HG03280 (cell line): Measurements from ENCODE around the gene NBPF1.
"Not testable (repeated sequence)": the region's sequence is repeated elsewhere in the genome, so short reads cannot be mapped to it uniquely, and the experiment has no call there.

Experiments used
- ATAC-seq: cut with Tn5 transposase; IDR thresholded peaks from one replicate; pipeline ENCODE4 v1.9.1; 2021; ENCODE audit warnings: mild to moderate bottlenecking, moderate library complexity; ENCODE audit not compliant: unreplicated experiment

Gene NBPF1

GRCh38 chr1:16623812-16624719, 10.7 kb upstream of the NBPF1 start:
- ATAC-seq: not testable (repeated sequence)

GRCh38 chr1:16623337-16623736, 10.0 kb upstream of the NBPF1 start:
- ATAC-seq: not testable (repeated sequence)

GRCh38 chr1:16621681-16622315, 8.4 kb upstream of the NBPF1 start:
- not testable (repeated sequence) for ATAC-seq

- ATAC-seq: no peak
These were observed 7.9 kb upstream of the NBPF1 start for GRCh38 chr1:16621300-16621658.

- ATAC-seq: not testable (repeated sequence)
These were observed 6.6 kb upstream of the NBPF1 start for GRCh38 chr1:16619803-16620501.

- no peak for ATAC-seq
These were observed 5.4 kb upstream of the NBPF1 start for GRCh38 chr1:16618719-16619118.

- ATAC-seq: no peak
These were observed 4.6 kb upstream of the NBPF1 start for GRCh38 chr1:16617778-16618580.

- no peak for ATAC-seq
These were observed 3.8 kb upstream of the NBPF1 start for GRCh38 chr1:16617114-16617631.

- no peak for ATAC-seq
These were observed 2.2 kb upstream of the NBPF1 start for GRCh38 chr1:16615253-16616252.

GRCh38 chr1:16614361-16615252, 1.2 kb upstream of the NBPF1 start:
- no peak for ATAC-seq

- no peak for ATAC-seq
These were observed 812 bp downstream of the NBPF1 start for GRCh38 chr1:16612332-16613172.

- ATAC-seq: not testable (repeated sequence)
These were observed 1.4 kb downstream of the NBPF1 start for GRCh38 chr1:16611981-16612331.

GRCh38 chr1:16611164-16611563, 2.2 kb downstream of the NBPF1 start:
- ATAC-seq: not testable (repeated sequence)

- ATAC-seq: not testable (repeated sequence)
These were observed 2.8 kb downstream of the NBPF1 start for GRCh38 chr1:16610553-16610952.

- not testable (repeated sequence) for ATAC-seq
These were observed 3.6 kb downstream of the NBPF1 start for GRCh38 chr1:16609761-16610160.

GRCh38 chr1:16608838-16609560, 4.4 kb downstream of the NBPF1 start:
- no peak for ATAC-seq
